ENCODE measurements around the gene PCLO.

PCLO gene

DNA sequence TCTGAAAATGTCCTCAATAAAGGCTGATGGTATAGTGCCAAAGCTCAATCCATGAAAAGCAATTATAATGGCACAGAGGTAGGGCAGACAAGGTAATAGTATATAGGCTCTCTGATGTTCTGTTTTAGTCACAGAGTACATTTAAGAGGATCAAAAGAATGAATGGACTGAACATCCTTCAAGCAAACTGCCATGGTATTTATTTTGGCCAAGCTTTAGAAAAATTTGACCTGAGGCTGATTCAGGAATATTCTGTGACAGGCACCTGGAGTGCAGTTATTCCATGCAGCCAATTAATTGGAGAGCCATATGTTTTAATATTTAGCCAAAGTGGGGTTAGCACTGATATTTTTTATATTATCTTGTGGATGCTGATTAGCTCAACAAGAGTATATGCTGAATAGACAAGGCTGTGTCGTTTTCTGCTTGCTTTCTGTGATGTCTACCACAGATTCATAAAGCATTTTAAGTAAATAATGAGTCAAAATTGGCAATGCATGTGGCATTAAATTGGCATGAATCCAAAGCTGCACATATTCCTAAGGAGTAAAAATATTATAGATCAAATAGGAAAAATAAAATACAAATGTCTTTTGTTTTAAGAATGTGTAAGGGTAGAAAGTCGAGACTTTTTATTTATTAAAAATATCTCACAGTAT lies 177.4 kb downstream of the PCLO start:
- H3K9me3 ChIP-seq (ENCODE audit: control insufficient read depth, low read length) = no peaks in the 10 kb centered on the region
- TF ChIP-seq, protein P1, sequence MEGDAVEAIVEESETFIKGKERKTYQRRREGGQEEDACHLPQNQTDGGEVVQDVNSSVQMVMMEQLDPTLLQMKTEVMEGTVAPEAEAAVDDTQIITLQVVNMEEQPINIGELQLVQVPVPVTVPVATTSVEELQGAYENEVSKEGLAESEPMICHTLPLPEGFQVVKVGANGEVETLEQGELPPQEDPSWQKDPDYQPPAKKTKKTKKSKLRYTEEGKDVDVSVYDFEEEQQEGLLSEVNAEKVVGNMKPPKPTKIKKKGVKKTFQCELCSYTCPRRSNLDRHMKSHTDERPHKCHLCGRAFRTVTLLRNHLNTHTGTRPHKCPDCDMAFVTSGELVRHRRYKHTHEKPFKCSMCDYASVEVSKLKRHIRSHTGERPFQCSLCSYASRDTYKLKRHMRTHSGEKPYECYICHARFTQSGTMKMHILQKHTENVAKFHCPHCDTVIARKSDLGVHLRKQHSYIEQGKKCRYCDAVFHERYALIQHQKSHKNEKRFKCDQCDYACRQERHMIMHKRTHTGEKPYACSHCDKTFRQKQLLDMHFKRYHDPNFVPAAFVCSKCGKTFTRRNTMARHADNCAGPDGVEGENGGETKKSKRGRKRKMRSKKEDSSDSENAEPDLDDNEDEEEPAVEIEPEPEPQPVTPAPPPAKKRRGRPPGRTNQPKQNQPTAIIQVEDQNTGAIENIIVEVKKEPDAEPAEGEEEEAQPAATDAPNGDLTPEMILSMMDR (IDR thresholded peaks at IDR 0.05) = no peak
- H3K27ac ChIP-seq = no peak overlapping the region
- H3K36me3 ChIP-seq (ENCODE audit: control insufficient read depth, insufficient read depth, low read length) = no peaks in the 10 kb centered on the region
- H3K4me3 ChIP-seq (ENCODE audit: low read depth, low read length) = no peak overlapping the region
- H3K4me2 ChIP-seq (ENCODE audit: low read length) = no peak overlapping the region
- no peak overlapping the region for H3K9ac ChIP-seq
- no peaks in the 10 kb centered on the region for H3K27me3 ChIP-seq (ENCODE audit: control insufficient read depth, insufficient read depth, low read length)
- no peaks in the 10 kb centered on the region for H3K79me2 ChIP-seq
- no peak overlapping the region for H2AFZ ChIP-seq
- no peaks in the 10 kb centered on the region for H3K4me1 ChIP-seq

DNA sequence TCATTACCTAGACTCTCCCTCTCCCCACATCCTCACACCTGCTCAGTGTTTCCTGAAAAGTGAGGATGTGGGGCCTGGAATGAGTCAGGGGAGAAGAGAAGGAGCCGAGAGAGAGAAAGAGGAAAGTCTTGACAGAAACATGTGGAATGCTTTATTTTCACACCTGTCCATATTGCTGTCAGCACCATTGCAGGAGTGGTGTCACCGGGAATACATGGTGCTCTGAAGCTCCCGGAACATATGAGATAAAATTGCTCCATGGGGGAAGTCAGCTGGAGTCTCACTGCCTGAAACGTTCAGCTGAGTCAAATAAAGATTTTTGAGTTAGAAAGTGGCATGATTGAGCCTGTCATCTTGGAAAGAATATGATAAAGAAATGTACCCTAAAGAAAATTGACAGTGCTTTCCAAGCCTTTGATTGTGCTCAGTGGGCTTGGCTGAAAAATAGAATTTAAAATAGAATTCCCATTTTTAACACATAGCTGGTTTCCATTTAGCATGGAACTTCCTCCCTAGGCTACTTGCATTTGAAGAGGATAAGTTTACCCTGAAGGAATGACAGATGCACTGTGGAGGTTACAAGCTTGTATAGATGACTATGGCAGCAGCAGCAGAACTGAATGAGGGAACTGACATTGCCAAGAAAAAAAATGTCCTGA lies 182.4 kb downstream of the PCLO start:
- no peak overlapping the region for H2AFZ ChIP-seq
- H3K4me1 ChIP-seq = no peaks in the 10 kb centered on the region
- no peak overlapping the region for H3K27ac ChIP-seq
- H3K79me2 ChIP-seq = no peaks in the 10 kb centered on the region
- no peaks in the 10 kb centered on the region for H3K36me3 ChIP-seq (ENCODE audit: control insufficient read depth, insufficient read depth, low read length)
- no peak overlapping the region for H3K4me2 ChIP-seq (ENCODE audit: low read length)
- H3K4me3 ChIP-seq (ENCODE audit: low read depth, low read length) = no peak overlapping the region
- no peak overlapping the region for H3K9ac ChIP-seq
- H3K9me3 ChIP-seq (ENCODE audit: control insufficient read depth, low read length) = no peaks in the 10 kb centered on the region
- TF ChIP-seq, protein P1 (IDR thresholded peaks at IDR 0.05) = no peak
- H3K27me3 ChIP-seq (ENCODE audit: control insufficient read depth, insufficient read depth, low read length) = no peaks in the 10 kb centered on the region

DNA sequence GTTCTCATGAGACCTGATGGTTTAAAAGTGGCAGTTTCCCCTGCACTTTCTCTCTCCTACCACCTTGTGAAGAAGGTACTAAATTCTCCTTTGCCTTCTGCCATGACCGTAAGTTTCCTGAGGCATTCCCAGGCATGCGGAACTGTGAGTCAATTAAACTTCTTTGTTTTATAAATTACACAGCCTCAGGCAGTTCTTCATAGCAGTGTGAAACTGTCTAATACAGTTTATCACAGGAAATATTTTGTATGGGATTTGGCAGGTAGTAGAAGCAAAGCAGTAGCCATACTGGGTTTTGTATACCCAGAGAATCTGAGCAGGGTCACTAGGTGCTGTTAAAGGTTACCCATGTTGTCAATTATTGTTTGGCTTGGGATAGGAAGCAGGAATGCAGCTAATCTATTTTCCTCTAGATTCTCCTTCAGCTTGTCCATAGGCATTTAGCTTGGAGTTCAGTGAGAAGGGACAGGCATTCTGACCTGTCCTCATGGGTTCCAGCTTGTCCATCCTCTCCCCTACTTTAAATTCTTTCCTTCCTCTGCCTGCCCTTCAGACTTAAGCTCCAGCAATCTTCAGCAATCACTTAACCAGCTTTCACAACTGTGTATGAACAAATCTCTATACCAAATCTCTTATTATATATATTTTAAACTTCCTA lies 186.7 kb downstream of the PCLO start:
- Histone ChIP-seq H3K36me3 (ENCODE audit: control insufficient read depth, insufficient read depth, low read length) (no peaks in the 10 kb centered on the region), H3K4me3 (ENCODE audit: low read depth, low read length) (no peak overlapping the region), H3K9ac (no peak overlapping the region), H2AFZ (no peak overlapping the region), H3K9me3 (ENCODE audit: control insufficient read depth, low read length) (no peaks in the 10 kb centered on the region), H3K27ac (no peak overlapping the region), H3K27me3 (ENCODE audit: control insufficient read depth, insufficient read depth, low read length) (no peaks in the 10 kb centered on the region), H3K4me2 (ENCODE audit: low read length) (no peak overlapping the region), H3K79me2 (no peaks in the 10 kb centered on the region), H3K4me1 (no peaks in the 10 kb centered on the region)
- TF ChIP-seq, protein P1 (IDR thresholded peaks at IDR 0.05) = no peak

DNA sequence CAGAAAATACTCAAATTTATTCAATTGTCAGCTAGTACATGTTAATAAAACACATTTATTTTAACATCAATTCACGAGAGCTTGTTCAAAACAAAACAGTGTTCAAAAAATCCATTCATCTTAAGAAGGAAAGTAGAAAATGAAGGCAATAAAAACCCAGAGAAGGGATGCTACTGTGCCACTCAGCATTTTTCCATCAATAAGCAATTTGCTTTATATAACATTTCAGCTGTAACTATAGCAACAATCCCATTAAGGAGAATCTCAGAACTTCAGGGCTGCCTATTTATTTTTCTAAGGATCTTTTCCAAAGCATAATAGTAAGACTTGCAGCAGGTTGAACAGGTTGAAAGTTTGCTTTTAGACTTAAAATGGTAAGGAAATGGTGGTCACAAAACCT lies 190.5 kb downstream of the PCLO start:
- TF ChIP-seq, protein P1 (IDR thresholded peaks at IDR 0.05) = no peak

More for the DNA sequence above, 190.5 kb downstream of the PCLO start:
- Histone ChIP-seq H2AFZ (no peak overlapping the region), H3K36me3 (ENCODE audit: control insufficient read depth, insufficient read depth, low read length) (no peaks in the 10 kb centered on the region), H3K79me2 (no peaks in the 10 kb centered on the region), H3K4me1 (no peaks in the 10 kb centered on the region), H3K4me3 (ENCODE audit: low read depth, low read length) (no peak overlapping the region), H3K9me3 (ENCODE audit: control insufficient read depth, low read length) (no peaks in the 10 kb centered on the region), H3K27me3 (ENCODE audit: control insufficient read depth, insufficient read depth, low read length) (no peaks in the 10 kb centered on the region), H3K27ac (no peak overlapping the region), H3K4me2 (ENCODE audit: low read length) (no peak overlapping the region), H3K9ac (no peak overlapping the region)
